ENCODE data around the gene MLXIP.
"Not testable (repeated sequence)": the region's sequence is repeated elsewhere in the genome, so short reads cannot be mapped to it uniquely, and the experiment has no call there.

The MLXIP gene, protein sequence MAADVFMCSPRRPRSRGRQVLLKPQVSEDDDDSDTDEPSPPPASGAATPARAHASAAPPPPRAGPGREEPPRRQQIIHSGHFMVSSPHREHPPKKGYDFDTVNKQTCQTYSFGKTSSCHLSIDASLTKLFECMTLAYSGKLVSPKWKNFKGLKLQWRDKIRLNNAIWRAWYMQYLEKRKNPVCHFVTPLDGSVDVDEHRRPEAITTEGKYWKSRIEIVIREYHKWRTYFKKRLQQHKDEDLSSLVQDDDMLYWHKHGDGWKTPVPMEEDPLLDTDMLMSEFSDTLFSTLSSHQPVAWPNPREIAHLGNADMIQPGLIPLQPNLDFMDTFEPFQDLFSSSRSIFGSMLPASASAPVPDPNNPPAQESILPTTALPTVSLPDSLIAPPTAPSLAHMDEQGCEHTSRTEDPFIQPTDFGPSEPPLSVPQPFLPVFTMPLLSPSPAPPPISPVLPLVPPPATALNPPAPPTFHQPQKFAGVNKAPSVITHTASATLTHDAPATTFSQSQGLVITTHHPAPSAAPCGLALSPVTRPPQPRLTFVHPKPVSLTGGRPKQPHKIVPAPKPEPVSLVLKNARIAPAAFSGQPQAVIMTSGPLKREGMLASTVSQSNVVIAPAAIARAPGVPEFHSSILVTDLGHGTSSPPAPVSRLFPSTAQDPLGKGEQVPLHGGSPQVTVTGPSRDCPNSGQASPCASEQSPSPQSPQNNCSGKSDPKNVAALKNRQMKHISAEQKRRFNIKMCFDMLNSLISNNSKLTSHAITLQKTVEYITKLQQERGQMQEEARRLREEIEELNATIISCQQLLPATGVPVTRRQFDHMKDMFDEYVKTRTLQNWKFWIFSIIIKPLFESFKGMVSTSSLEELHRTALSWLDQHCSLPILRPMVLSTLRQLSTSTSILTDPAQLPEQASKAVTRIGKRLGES

DNA sequence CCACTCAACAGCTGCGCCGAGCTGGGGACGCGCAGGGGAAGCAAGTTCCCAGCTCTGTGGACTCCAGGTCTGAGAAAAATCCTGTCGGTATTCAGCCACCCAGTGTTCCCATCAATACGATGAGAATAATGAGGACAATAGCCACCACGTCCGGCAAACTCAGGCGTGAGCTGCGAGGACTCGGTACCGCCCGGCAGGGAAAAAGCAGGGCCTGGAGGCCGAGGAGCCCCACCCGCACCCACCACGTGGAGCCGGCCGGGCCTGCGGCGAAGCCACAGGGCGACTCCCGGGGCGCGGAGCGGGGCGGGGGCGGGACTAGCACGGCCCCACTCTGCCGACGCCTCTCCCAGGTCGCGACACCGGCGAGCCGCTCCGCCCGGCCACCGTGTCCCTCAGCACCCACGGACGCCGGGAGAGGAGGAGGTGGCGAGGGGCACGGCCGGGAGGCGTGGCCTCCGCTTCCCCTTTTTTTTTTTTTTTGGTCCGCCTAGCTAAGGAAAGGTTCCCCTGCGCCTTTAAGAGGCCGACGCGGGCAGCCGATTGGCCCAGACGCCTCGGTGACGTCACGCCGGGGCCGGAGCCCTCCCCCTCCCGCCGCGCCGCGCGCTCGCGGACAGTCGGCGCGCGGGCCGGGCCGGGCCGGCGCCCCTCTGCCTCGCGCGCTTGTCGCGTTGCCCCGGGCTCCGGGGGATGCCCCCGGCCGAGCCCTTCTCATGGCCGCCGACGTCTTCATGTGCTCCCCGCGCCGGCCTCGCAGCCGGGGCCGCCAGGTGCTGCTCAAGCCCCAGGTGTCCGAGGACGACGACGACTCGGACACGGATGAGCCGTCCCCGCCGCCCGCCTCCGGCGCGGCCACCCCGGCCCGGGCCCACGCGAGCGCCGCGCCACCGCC lies at the start of gene MLXIP:
Gene MLXIP (plus strand): TSS at position 616 of the 892 bp plus-strand sequence. CDS start 98 bp downstream, at position 714.
- peak; percentile 85 for DNase-seq

DNA sequence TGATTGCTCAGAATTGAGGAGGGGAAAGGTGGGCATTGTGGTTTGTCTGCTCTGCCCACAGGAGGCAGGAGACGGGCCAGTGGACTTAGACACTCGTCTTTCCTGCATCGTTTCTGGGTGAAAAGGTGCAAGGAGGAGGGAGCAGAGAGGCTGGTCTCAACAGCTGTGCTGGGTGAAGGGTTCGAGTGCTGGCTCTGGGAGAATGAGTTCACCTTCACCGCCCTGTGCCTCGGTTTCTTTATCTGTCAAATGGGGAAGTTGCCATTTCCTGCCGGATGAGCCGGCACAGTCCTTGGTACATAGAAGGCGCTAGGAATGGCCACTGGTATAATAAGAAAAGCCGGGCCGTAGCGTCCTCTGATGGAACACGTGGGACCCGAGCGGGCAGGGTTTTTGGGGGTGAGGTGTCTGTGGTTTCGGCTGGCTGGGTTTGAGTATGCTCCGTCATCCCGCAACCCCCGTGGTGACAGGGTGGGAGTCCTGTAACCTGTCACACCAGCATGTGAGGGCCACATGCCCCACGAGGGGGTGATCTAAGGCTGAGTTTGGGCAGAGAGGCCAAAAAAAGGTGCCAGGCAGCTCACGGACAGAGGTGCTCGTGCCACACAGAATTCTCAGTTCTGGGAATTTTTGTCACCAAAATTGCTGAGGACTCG lies 49.5 kb upstream of the MLXIP start:
- DNase-seq = no peak

DNA sequence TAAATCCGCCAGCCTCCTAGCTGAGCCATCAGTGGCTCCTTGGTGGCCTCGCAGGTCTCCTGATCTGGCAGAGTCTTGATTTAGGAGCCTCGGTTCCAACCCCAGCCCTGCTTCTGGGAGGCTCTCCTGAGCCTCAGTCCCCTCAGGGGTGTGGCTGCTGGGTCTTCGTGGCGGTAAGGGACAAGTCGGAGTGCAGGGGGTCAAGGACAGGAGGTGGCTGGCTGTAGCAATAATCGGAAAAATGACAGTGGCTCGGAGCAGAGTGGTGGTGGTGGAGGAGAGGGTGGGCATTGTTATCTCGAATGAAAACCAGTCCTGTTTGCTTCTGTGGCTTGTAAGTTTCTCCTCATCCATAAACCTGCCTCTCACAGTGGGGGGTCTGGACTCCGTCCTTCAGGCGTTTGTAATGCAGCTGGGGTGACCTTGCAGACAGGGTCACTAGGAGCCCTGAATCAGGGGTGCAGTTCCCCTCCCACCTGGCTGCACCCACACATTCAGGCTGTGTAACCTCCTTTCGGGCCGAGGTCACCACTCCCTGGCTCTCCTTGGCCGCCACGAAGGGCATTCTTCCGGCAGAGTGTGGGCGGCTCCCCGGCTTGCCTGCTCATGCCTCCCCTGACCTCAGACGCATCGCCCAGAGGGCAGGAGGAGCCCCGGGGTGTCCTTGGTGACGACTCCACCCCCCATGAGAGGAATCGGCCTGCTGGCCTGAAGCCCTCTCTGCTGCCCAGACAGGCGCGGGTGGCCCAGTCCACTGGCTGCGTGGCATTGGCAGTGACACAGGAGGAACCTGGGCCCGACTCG lies 48.7 kb upstream of the MLXIP start:
- no peak for DNase-seq

DNA sequence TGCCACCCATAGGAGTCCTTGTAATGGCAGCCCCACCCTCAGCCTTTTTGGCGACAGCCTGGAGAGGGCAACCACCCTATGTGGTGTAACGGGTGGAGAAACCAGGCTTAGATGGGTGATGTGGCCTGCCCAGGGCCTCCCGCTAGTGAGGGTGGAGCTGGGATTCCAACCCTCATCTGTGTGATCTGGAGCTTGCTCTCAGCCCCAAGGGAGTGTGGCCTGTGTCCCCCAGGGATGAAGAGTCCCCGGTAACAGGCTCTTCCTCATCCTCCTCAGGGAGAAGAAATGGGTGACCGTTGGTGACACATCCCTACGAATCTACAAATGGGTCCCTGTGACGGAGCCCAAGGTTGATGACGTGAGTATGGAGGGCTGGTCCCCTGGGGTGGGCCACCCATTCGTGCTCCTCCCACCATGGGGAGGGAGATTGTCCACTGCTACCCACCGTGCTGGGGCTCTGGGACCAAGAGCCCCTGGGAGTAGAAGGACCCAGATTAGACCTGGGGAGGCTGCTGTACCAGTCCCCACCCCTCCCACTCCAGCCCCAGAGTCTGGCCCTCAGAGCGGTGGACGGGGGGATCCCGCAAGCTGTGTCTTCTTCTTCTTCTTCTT lies 48.0 kb upstream of the MLXIP start:
- DNase-seq = no peak

DNA sequence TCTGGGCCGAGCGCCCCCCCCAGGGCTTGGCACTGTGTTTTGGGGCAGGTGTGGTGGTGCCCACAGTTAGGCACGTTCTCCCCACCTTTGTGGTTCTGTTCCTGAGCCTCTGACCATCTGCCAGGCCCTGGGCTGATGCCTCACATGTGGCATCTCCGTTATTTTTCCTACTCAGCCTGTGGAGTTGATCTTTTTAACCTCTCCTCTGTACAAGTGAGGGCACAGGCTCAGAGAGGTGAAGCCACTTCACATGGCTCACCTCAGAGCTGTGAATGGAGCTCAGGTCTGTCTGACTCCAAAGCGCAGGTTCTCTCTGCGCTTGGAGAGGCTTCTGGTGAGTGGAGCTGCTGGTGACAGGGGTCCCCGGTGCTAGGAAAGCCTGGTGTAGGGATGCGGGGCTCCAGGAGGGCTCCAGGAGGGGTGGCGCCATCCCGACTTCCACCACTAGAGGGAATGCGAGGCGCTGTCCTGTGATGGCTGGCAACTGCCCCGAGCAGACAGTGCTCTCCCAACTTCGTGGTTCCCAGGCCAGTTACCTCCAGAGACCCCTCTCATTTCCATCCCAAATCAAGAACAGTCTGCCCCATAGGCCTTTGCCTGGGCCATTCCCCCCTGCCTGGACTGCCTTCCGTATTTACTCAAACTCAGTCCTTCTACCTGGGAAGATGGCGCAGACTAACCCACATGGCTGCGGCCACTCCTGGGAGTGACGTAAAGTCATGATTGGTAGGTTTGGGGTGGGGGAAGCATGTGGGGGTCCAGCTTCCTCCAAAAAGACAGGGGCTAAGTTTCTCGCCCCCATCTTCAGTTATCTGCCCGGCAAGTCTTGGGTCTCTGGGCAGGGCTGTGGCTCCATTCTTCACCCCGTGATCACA lies 47.0 kb upstream of the MLXIP start:
- no peak for DNase-seq

DNA sequence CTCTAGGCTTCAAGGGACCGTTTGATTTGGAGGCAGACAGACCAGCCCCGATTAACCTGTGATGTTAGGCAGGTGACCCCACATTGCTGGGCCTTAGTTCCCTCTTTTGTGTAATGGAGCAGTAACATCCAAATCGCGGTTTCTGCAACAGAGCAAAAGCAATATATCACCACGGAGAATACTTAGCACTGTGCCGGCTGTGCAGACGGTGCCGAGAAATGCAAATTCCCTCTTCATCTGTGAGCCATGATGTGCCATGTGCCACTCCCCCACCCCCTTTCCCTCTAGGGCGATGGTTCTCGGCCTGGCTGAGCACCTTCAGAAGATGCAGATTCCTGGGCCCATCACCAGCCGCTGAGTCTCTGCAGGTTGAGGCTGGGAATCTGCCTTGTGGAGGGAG lies 46.0 kb upstream of the MLXIP start:
- no peak for DNase-seq

DNA sequence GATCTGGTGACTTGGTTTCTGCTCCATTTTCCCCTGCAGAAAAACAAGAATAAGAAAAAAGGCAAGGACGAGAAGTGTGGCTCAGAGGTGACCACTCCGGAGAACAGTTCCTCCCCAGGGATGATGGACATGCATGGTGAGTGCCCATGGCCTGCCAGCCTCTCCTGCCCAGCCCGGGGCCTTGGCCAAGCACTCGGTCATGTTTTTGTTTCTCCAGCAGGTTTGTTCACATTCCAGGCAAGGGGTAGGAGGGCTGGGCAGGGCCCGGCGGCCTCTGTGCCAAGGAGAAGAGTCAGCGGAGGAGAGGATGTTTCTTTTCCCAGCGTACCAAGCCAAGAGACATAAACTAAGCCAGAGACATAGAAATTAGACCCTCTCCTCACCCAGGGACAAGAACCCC lies 43.3 kb upstream of the MLXIP start:
- DNase-seq = no peak

DNA sequence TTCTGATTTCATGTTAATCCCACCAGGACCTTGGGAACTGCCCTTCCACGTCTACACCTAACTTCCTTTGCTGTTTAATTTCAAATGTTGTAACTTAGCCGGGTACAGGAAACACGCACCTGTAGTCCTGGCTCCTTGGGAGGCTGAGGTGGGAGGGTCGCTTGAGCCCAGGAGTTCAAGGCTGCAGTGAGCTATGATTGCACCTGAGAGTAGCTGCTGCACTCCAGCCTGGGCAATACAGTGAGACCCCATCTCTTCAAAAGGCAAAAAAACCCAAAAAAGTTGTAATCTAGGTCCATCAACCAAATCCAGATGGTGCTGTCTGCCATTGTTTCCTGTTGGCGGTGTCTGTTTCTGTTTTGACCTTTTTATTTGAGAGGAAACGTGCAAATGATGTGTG lies 42.4 kb upstream of the MLXIP start:
- DNase-seq = no peak

DNA sequence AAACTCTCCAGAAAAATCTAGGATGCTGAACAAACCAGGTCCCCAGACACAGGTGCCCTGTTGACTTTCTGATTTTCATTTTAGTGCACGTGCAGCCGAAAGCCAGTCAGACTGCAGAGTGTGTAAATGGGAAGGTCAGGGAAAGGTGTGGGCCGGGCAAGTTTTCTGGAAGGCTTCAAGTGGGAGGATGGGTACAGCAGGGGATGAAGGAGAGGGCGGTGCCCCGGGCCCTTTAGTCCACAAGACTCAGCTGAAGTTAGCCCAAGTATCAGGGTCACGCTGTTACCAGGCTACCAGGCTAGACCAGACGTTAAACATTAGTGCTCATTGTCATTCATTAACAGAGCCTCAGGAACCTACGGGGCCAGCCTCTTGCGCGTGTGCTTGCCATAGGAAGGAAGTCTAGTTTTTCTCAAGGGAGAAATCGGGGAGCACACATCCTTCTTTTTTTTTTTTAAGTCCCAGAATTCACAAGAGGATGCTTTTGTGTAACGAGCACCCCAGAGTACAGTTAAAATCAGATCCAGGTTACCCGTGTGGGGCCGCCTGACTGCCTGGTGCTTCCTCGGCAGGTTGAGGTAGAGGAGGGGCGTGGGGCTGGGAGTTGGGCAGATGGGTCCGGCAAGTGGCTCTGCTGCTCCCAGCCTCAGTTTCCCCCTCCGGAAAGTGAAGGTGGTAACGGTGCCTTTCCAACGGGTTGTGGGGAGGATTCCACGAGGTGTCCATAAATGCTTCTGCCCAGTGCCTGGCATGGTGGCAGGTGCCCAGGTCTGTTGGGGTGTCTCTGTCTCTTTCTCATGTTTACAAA lies 37.8 kb upstream of the MLXIP start:
- DNase-seq = no peak

DNA sequence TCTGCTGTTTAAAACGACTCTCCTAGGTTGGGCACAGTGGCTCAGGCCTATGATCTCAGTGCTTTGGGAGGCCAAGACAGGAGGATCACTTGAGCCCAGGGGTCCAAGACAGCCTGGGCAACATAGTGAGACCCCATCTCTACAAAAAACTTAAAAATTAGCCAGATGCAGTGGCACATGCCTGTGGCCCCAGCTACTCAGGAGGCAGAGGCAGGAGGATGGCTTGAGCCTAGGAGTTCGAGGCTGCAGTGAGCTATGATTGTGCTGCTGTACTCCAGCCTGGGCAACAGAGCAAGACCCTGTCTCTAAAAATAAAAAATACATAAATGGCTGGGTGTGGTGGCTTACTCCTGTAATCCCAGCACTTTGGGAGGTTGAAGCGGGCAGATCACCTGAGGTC lies 37.1 kb upstream of the MLXIP start:
- DNase-seq = not testable (repeated sequence)

DNA sequence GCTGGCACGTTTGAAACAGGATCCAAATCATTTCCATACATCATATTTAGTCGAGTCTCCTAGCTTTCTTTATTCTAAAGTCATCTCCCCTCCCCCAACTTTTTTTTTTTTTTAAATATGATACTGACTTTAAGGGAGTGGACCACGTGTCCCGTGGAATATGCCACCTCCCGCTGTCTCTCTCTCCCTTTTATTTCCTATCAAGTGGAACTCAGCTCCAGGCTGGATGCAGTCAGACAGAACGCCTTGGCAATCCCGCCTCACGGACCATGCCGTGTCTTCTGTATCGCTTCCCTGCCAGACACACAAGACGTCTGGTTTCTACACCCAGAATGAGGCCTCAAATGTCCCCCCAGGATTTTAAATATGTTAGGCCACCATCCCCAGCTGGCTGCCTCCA lies 35.6 kb upstream of the MLXIP start:
- DNase-seq = no peak

DNA sequence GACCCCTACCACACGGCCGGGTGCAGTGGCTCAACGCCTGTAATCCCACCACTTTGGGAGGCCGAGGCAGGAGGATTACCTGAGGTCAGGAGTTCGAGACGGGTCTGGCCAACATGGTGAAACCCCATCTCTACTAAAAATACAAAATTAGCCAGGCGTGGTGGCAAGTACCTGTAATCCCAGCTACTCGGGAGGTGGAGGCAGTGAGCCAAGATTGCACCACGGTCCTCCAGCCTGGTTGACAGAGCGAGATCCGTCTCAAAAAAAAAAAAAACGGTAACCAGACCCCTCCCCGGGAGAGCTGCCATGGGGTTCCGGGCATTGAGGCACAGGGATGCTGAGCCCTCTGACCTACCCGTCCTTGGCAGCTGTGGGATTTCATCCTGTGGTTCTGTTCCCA lies 35.1 kb upstream of the MLXIP start:
- no peak for DNase-seq

DNA sequence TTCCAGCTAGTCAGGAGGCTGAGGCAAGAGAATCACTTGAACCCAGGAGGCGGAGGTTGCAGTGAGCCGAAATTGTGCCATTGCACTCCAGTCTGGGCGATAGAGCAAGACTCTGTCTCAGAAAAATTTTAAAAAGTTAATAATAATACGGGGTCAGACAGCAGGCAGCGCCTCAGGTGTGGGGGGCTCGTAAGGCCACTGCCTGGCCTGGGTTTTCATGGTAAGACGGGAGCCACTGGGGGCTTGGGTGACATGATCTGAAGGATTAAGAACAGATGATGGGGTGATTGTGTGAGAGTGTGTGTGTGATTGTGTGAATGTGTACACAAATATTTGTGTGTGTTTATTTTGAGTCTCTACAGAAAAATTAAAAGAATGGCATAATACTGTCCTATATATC lies 33.3 kb upstream of the MLXIP start:
- no peak for DNase-seq

DNA sequence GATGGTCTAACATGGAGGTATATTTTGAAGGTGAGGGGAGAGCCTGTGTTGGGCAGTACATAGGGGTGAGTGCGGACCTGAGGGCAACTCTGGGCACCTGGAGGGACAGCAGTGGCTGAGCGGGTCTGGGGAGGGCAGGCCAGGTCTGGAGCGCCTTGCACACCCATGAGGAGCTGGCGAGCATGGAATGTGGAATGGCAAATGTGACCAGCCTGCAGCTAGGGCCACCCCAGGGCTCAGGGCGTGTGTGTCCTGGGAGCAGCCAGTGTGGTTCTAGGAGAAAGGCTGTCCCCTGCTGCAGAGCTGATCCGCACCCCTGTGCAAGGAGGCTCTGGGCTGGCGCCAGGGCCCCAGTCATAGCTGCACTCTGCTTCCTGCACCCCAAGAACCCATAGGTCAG lies 32.4 kb upstream of the MLXIP start:
- DNase-seq = no peak

DNA sequence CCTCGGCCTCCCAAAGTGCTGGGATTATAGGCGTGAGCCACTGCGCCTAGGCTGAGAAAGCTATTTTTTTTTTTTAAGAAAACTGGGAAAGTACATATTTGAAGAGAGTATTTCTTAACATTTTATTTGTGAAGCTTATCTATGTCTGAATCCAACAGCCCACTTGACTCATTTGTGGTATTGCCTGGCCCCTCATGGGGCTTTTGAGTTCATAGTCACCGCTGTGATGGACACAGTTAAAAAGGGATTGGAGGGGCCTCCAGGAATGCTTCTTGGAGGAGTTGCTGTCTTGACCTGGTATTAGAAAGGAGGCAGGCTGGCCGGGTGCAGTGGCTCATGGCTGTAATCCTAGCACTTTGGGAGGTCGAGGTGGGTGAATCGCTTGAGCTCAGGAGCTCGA lies 30.4 kb upstream of the MLXIP start:
- DNase-seq = no peak

DNA sequence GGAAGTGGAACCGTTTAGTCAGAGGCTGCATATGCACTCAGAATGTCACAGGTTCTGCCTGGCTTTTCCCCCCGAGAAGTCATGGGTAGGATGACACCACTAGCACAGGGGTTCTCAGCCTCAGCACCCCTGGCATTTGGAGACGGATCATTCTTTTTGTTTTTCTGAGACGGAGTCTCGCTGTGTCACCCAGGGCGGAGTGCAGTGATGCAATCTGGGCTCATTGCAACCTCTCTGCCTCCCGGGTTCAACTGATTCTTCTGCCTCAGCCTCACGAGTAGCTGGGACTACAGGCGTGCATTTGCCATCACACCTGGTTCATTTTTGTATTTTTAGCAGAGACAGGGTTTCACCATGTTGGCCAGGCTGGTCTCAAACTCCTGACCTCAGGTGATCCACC lies 28.7 kb upstream of the MLXIP start:
- DNase-seq = no peak

DNA sequence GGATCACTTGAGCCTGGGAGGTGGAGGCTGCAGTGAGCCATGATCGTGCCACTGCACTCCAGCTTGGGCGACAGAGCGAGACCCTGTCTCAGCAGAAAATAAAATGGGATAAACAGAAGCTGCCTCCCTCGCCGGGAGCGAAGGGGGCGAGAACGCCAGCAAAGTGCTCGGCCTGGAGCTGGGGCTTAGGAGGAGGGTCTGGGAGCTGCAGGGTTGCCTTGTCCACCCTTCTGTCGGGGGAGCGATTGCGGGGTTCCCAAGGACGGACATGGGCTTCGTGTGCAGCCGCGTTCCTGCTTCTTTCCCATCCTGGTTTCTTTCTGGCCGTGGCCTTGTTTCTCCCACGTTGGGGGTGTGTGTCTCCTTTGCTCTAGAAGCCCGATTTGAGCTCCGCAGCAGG lies 27.9 kb upstream of the MLXIP start:
- DNase-seq = no peak

DNA sequence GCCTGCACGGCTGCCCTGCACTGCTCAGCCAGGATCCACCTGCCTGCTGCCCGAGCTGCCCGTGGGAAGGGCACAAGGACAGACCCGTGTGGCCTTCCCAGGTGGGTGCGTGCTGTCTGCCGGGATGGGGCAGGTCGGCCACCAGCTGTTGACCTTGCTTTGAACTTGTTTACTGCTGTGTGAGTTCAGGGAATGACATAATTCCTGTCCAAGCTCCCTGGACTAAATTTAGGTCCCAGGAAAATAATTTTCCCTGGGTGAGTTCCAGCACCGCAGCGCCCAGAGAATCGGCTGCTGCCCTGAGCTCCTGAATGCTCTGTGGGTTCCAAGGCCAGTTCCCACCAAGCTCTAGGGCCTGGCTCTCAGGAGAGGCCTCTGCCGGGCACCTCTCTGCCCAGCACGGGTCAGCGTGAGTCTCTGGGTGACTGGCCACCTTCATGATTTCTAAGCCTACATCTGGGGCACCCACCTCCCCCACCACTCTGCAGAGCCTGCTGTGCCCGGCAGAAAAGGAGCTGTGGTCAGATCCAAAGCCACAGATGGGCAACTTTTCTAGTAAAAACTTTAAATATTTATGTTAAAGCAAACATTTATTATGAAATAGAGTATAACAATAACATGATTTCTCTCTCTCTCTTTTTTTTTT lies 27.2 kb upstream of the MLXIP start:
- DNase-seq = no peak

DNA sequence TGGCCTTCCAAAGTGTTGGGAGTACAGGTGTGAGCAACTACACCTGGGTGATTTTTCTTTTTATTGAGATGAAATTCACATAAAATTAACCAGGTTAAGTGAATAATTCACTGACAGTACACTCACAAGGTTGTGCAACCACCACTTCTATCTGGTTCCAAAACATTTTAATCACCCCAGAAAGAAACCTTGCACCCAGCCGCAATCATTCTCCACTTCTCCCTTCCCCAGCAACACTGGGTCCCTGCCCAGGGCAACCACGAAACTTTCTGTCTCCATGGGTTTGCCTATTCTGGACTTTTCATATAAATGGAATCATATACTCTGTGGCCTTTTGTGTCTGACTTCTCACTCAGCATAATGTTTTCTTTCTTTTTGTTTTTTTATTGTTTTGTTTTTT lies 26.3 kb upstream of the MLXIP start:
- DNase-seq = no peak
